K562 (cell line): ENCODE measurements around the gene SELENOF. TPM values are rescaled to one million over a fixed set of nuclear protein-coding genes. Genes with fewer than 3 reads are reported as not detected.

Experiments used
- HCFC1 ChIP-seq: IDR thresholded peaks from 2 replicates; pipeline ENCODE4 v1.6.1; 2012; ENCODE audit warnings: low read depth, low read length, improper control_type of control experiment
- RBM25 ChIP-seq: fragments of 200-400 bp; formaldehyde crosslinking; IDR thresholded peaks from 2 replicates; pipeline ENCODE4 v1.6.1; 2018; ENCODE audit warnings: low read length, low read depth, moderate library complexity; ENCODE audit not compliant: severe bottlenecking
- TAF1 ChIP-seq: IDR thresholded peaks from 2 replicates; pipeline ENCODE4 v1.6.1; 2011; ENCODE audit warnings: mild to moderate bottlenecking, low read length, moderate library complexity; ENCODE audit not compliant: insufficient read depth, control insufficient read depth, severe bottlenecking; ENCODE audit errors: extremely low read depth
- XRCC5 ChIP-seq: fragments of 200-400 bp; formaldehyde crosslinking; IDR thresholded peaks from 2 replicates; pipeline ENCODE4 v1.6.1; 2017; ENCODE audit warnings: low read depth, mild to moderate bottlenecking, low read length
- ZNF239 ChIP-seq: fragments of 250-450 bp; sonication (Bioruptor Pico); IDR thresholded peaks from 2 replicates; pipeline ENCODE4 v1.4.0; 2020; ENCODE audit warnings: mild to moderate bottlenecking
- polyA plus RNA-seq, 8 experiments: library from polyadenylated mRNA; depleted of rRNA in 4 of 8; stranded (reverse) in 5 of 8; unstranded in 3 of 8; fragments of >200 nt; fragmentation: Nextera tagmentation in 2 of 8; fragmentation: Illumina TruSeq in 1 of 8; extraction: Ambion mirVana in 2 of 8; extraction: Trizol in 1 of 8; gene quantifications; 2 replicates each; pipeline versions ENCODE4 v1.2.1 to v1.2.3, GENCODE V29; 2011 to 2014; ENCODE audit warnings: inconsistent platforms in 1 of 8, missing spikeins in 1 of 8
- total RNA-seq, 7 experiments: library from RNA; depleted of rRNA in 6 of 7; stranded (reverse); fragments of >200 nt in 6 of 7; fragmentation: Illumina TruSeq in 2 of 7; extraction: Trizol in 2 of 7; gene quantifications; 2 replicates each; pipeline versions ENCODE4 v1.2.1 to v1.2.3, GENCODE V29; 2011 to 2021; ENCODE audit warnings: low replicate concordance in 1 of 7
- TF ChIP-seq, protein P1 (sequence below): fragments of 450-650 bp; IDR thresholded peaks from 2 replicates; pipeline ENCODE4 v1.6.1; 2014; ENCODE audit warnings: low read depth, mild to moderate bottlenecking, moderate library complexity, borderline replicate concordance
- TF ChIP-seq, protein P2 (sequence below): sonication (generic); formaldehyde crosslinking; IDR thresholded peaks from 2 replicates; pipeline ENCODE4 v1.8.0; 2023; ENCODE audit warnings: mild to moderate bottlenecking, missing genetic modification reagents

Gene SELENOF
- total and polyA plus RNA-seq, 9 of the 15 experiments (the other 6 are each of a cell fraction or from before 2014, with no cell fraction given): 115 to 394 (median 215) TPM

DNA sequence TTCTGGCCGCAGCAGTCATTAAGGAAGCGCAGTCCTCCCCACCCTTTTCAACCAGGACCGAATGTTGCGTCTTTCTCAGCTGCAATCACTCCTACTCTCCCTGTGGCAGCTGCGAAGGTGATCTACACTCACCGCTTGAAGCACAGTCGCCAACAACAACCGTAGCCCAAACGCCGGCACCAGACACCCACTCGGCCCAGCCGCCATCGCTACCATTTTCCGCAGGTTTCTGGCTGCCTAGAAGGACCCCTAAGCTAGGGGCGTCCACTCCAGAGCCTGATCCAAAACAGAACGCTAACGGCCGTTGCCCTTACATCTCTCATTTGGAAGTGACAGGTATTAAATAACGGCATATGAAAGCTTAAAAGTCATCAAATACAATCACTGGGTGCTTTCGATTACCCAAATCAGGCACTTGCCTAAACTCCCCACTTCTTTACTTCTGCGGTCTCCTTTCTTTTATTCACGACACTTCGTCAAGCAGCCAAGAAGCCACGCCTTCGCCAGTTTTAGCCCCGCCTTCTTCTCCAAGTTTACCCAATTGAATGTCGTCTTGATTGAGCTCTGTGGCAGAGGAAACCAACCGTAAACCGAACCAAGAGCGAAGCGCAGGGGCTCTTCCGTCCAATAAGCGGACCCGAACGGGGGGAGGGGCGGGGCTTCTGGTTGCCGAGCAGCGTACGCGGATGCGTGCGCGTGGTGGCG lies at the start of gene SELENOF (continued):
- no peak for TF ChIP-seq ZNF239
- TF ChIP-seq, protein P1, sequence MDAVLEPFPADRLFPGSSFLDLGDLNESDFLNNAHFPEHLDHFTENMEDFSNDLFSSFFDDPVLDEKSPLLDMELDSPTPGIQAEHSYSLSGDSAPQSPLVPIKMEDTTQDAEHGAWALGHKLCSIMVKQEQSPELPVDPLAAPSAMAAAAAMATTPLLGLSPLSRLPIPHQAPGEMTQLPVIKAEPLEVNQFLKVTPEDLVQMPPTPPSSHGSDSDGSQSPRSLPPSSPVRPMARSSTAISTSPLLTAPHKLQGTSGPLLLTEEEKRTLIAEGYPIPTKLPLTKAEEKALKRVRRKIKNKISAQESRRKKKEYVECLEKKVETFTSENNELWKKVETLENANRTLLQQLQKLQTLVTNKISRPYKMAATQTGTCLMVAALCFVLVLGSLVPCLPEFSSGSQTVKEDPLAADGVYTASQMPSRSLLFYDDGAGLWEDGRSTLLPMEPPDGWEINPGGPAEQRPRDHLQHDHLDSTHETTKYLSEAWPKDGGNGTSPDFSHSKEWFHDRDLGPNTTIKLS: peak; percentile 96
- no peak for TF ChIP-seq RBM25
- TF ChIP-seq HCFC1: peak; percentile 61
- TF ChIP-seq XRCC5: peak; percentile 77; the same call in 1 of the 2 replicates
- TF ChIP-seq, protein P2, sequence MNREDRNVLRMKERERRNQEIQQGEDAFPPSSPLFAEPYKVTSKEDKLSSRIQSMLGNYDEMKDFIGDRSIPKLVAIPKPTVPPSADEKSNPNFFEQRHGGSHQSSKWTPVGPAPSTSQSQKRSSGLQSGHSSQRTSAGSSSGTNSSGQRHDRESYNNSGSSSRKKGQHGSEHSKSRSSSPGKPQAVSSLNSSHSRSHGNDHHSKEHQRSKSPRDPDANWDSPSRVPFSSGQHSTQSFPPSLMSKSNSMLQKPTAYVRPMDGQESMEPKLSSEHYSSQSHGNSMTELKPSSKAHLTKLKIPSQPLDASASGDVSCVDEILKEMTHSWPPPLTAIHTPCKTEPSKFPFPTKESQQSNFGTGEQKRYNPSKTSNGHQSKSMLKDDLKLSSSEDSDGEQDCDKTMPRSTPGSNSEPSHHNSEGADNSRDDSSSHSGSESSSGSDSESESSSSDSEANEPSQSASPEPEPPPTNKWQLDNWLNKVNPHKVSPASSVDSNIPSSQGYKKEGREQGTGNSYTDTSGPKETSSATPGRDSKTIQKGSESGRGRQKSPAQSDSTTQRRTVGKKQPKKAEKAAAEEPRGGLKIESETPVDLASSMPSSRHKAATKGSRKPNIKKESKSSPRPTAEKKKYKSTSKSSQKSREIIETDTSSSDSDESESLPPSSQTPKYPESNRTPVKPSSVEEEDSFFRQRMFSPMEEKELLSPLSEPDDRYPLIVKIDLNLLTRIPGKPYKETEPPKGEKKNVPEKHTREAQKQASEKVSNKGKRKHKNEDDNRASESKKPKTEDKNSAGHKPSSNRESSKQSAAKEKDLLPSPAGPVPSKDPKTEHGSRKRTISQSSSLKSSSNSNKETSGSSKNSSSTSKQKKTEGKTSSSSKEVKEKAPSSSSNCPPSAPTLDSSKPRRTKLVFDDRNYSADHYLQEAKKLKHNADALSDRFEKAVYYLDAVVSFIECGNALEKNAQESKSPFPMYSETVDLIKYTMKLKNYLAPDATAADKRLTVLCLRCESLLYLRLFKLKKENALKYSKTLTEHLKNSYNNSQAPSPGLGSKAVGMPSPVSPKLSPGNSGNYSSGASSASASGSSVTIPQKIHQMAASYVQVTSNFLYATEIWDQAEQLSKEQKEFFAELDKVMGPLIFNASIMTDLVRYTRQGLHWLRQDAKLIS (CRISPR knock-in tag): no peak; the same call in 1 of the 2 replicates
- TF ChIP-seq TAF1: peak; percentile 96
